ENCODE results near the gene JAG1. TPM values are rescaled to one million over a fixed set of nuclear protein-coding genes. Genes with fewer than 3 reads are reported as not detected.
A peak's percentile ranks its signal among the peaks of the same experiment; 100 is the strongest.

Gene JAG1
- total and polyA plus RNA-seq, 12 donors: 6.8 to 22.0 (median 13.3) TPM

DNA sequence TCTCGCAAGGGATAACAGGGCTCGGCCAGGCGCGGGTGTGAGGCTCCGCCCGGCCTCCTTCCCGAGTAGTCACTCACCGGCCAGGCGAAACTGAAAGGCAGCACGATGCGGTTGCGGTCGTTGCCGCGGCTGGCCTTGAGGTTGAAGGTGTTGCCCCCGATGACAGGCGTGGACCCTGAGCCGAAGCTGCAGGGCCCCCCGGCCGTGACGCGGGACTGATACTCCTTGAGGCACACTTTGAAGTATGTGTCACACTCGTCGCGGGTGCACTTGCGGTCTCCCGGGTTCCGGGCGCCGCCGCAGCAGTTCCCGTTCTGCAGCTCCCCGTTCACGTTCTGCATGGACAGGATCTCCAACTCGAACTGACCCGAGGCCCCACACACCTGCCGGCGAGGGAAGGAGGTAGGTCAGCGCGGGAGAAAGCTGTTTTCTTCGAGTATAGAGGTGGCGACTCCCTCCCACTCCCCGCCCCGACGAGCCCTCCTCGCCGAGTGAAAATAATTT lies 1.1 kb downstream of the JAG1 start:
- WGBS, 4 donors: 0 to 2% (median 0%) methylated on average over 16 to 47 of the region's 47 CpGs
- H3K27me3 ChIP-seq: no peaks in the 10 kb centered on the region
- no peak for TF ChIP-seq POLR2A (IDR thresholded peaks at IDR 0.05)
- TF ChIP-seq, protein P1, sequence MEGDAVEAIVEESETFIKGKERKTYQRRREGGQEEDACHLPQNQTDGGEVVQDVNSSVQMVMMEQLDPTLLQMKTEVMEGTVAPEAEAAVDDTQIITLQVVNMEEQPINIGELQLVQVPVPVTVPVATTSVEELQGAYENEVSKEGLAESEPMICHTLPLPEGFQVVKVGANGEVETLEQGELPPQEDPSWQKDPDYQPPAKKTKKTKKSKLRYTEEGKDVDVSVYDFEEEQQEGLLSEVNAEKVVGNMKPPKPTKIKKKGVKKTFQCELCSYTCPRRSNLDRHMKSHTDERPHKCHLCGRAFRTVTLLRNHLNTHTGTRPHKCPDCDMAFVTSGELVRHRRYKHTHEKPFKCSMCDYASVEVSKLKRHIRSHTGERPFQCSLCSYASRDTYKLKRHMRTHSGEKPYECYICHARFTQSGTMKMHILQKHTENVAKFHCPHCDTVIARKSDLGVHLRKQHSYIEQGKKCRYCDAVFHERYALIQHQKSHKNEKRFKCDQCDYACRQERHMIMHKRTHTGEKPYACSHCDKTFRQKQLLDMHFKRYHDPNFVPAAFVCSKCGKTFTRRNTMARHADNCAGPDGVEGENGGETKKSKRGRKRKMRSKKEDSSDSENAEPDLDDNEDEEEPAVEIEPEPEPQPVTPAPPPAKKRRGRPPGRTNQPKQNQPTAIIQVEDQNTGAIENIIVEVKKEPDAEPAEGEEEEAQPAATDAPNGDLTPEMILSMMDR (IDR thresholded peaks at IDR 0.05): no peak
- peak overlapping the region; percentile 10 to 75 (median 54) for H3K4me3 ChIP-seq
- H3K27ac ChIP-seq: peak overlapping the region in 4 of 5 donors; percentile 54 to 97 (median 90)
- no peaks in the 10 kb centered on the region for H3K9me3 ChIP-seq (replicated peaks in 1 of 3)
- H3K4me1 ChIP-seq (replicated peaks in 1 of 2): peaks cover 12 to 13% of the 10 kb centered on the region in 2 donors
- DNase-seq: peak; percentile 55 to 79 (median 68)
- intact Hi-C loops (cut with DNase I): loop anchor here in 1 of 2 donors (10.0 kb wide), 1 partner anchor 602 kb away; no protein-coding TSS in a partner anchor
- H3K36me3 ChIP-seq (replicated peaks in 1 of 2): no peaks in the 10 kb centered on the region

DNA sequence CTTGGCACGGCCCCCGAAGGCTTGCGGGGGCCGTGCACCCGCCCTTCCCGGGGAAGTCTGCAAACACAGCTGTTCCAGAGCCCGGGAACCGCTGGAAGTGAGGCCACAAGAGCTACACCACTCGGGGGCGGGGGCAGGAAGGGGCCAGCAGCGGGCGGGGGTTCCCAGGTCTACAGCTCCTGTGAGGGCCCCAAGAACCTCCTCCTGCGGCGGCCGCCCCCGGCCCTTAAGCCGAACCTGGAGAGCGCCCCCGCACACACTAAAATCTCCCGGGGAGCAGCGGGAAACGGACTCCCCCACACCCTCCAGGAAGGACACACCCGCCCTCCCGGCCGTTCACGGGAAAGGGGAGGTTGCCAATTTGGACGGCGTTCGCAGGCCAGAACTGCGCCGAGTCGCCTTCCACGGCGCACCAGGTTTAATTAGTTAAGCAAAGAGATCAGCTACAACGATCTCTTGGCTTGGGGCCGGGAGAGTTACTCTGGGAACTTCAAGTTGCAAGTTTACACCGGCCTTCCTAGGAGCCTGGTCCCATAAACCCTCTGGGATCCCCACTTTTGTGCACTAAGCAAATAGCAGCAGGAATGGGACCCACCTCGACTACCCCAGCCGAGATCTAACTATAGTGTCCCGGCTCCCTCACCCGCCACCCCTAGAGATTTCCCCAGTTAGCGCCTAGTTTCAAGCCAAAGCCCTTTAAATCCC lies 1.7 kb downstream of the JAG1 start:
- Histone ChIP-seq H3K4me1 (replicated peaks in 1 of 2) (peaks cover 12 to 13% of the 10 kb centered on the region in 2 donors), H3K27me3 (no peaks in the 10 kb centered on the region), H3K36me3 (replicated peaks in 1 of 2) (no peaks in the 10 kb centered on the region), H3K4me3 (peak overlapping the region; percentile 10 to 75 (median 54)), H3K27ac (peak overlapping the region in 4 of 5 donors; percentile 54 to 97 (median 90)), H3K9me3 (replicated peaks in 1 of 3) (no peaks in the 10 kb centered on the region)
- intact Hi-C loops (cut with DNase I): loop anchor here in 1 of 2 donors (10.0 kb wide), 1 partner anchor 603 kb away; no protein-coding TSS in a partner anchor
- TF ChIP-seq POLR2A (IDR thresholded peaks at IDR 0.05): no peak
- TF ChIP-seq, protein P1 (IDR thresholded peaks at IDR 0.05): no peak
- WGBS, 4 donors: 1 to 13% (median 8%) methylated on average over 8 to 42 of the region's 42 CpGs
- DNase-seq: peak in 6 of 7 donors; percentile 45 to 67 (median 55)

DNA sequence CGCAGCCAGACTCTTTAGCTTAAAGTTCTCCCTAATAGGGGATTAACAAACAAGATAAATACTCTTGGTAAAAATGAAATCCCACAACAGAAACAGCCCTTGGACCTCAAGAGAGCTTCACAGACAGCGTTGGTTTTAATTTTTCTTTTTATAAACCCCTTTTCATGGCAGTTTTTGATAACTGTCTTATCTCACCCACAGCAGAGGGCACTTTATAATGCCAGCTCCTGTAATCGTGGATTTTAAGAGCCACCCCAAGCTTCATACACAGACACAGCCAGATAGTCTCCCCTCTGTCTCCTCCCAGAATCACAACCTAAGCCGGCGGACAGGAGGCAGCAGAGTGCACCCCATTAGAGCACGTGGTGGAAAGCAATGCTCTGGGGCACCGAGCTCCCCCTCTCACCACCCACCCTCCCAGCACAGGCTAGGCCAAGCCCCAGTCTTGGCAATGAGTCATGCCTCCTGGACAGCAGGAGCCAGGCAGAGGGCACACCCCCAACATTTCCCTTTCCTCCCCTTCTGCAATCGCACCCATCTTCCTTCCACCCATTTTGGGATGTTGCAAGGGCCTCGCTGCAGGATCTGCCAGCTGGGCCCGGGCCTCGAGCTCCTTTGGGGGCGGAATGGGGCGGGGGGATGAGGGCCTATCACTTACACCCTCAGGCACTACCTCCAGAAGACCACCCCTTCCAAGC lies 2.4 kb downstream of the JAG1 start:
- 14 to 22% (median 17%) methylated on average over 7 to 13 of the region's 13 CpGs for WGBS, 4 donors
- no peaks in the 10 kb centered on the region for H3K36me3 ChIP-seq (replicated peaks in 1 of 2)
- H3K4me3 ChIP-seq: peak overlapping the region in 2 of 4 donors; percentile 66 to 75
- H3K9me3 ChIP-seq (replicated peaks in 1 of 3): no peaks in the 10 kb centered on the region
- H3K27me3 ChIP-seq: no peaks in the 10 kb centered on the region
- peaks cover 13 to 18% of the 10 kb centered on the region in 2 donors for H3K4me1 ChIP-seq (replicated peaks in 1 of 2)
- TF ChIP-seq, protein P1 (IDR thresholded peaks at IDR 0.05): peak; percentile 15 to 53 (median 40)
- TF ChIP-seq POLR2A (IDR thresholded peaks at IDR 0.05): peak in 1 of 2 donors; percentile 15
- H3K27ac ChIP-seq: peak overlapping the region in 4 of 5 donors; percentile 37 to 97 (median 90)
- intact Hi-C loops (cut with DNase I): loop anchor here in 1 of 2 donors (10.0 kb wide), 1 partner anchor 603 kb away; no protein-coding TSS in a partner anchor
- peak; percentile 64 to 86 (median 80) for DNase-seq
